ENCODE results near the gene RNF150.

GRCh38 chr4:141065872-141066271, 67.4 kb downstream of the RNF150 start:
- no peak for TF ChIP-seq CTCF (IDR thresholded peaks at IDR 0.05)
- no peak for TF ChIP-seq POLR2A (IDR thresholded peaks at IDR 0.05)
